Ishikawa (cell line): Measurements from ENCODE around the gene CDH20.

ENCODE experiments used
- CEBPB ChIP-seq: IDR thresholded peaks from 2 replicates; pipeline ENCODE4 v1.6.1; 2012
- CREB1 ChIP-seq: IDR thresholded peaks from 2 replicates; pipeline ENCODE4 v1.6.1; 2012; ENCODE audit warnings: low read depth
- EP300 ChIP-seq: IDR thresholded peaks from 2 replicates; pipeline ENCODE4 v1.6.1; 2012; ENCODE audit warnings: borderline replicate concordance
- FOXM1 ChIP-seq: IDR thresholded peaks from 2 replicates; pipeline ENCODE4 v1.6.1; 2012; ENCODE audit warnings: low read depth, borderline replicate concordance
- MAX ChIP-seq: IDR thresholded peaks from 2 replicates; pipeline ENCODE4 v1.6.1; 2012
- RAD21 ChIP-seq: IDR thresholded peaks from 2 replicates; pipeline ENCODE4 v1.6.1; 2012; ENCODE audit warnings: low read depth
- TAF1 ChIP-seq: IDR thresholded peaks from 2 replicates; pipeline ENCODE4 v1.6.1; 2012; ENCODE audit warnings: low read depth, mild to moderate bottlenecking
- TEAD4 ChIP-seq: IDR thresholded peaks from 2 replicates; pipeline ENCODE4 v1.6.1; 2012
- USF1 ChIP-seq: IDR thresholded peaks from 2 replicates; pipeline ENCODE4 v1.6.1; 2012
- YY1 ChIP-seq: IDR thresholded peaks from 2 replicates; pipeline ENCODE4 v1.6.1; 2012; ENCODE audit warnings: low read depth
- ZBTB7A ChIP-seq: IDR thresholded peaks from 2 replicates; pipeline ENCODE4 v1.6.1; 2012; ENCODE audit warnings: low read depth
- TF ChIP-seq, protein P1 (sequence below): IDR thresholded peaks from 2 replicates; pipeline ENCODE4 v1.6.1; 2012; ENCODE audit warnings: low read depth, mild to moderate bottlenecking

DNA sequence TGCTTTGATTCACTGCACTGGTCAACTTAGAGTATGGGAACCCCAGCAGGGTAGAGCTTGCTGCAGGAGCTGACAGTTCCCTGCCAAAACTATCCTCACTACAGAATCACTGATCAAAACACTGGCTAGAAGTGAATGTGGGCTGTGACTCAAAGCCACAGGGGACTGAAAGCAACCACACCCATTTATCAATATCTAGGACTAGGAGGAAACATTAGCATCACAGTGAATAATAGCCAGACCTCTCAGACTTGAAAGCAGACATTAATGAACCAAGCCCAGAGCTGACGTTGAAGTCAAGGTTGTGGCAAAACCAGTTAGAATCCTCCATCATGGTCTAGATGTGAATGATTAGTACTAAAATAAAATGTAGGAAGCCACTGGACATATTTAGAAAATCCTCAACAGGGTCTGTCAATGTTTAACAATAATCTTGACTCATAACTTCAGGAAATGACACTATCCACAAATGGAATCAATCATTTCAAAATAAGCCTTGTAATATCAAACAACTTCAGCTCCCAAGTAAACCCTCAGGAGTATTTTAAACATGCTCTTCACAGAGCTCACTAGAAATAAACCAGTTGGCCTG lies 131.4 kb downstream of the CDH20 start:
- TF ChIP-seq USF1 (no peak), CREB1 (no peak), YY1 (no peak), MAX (no peak), TAF1 (no peak), EP300 (no peak), CEBPB (no peak), RAD21 (no peak), ZBTB7A (no peak), TEAD4 (no peak), FOXM1 (no peak)
- TF ChIP-seq, protein P1, sequence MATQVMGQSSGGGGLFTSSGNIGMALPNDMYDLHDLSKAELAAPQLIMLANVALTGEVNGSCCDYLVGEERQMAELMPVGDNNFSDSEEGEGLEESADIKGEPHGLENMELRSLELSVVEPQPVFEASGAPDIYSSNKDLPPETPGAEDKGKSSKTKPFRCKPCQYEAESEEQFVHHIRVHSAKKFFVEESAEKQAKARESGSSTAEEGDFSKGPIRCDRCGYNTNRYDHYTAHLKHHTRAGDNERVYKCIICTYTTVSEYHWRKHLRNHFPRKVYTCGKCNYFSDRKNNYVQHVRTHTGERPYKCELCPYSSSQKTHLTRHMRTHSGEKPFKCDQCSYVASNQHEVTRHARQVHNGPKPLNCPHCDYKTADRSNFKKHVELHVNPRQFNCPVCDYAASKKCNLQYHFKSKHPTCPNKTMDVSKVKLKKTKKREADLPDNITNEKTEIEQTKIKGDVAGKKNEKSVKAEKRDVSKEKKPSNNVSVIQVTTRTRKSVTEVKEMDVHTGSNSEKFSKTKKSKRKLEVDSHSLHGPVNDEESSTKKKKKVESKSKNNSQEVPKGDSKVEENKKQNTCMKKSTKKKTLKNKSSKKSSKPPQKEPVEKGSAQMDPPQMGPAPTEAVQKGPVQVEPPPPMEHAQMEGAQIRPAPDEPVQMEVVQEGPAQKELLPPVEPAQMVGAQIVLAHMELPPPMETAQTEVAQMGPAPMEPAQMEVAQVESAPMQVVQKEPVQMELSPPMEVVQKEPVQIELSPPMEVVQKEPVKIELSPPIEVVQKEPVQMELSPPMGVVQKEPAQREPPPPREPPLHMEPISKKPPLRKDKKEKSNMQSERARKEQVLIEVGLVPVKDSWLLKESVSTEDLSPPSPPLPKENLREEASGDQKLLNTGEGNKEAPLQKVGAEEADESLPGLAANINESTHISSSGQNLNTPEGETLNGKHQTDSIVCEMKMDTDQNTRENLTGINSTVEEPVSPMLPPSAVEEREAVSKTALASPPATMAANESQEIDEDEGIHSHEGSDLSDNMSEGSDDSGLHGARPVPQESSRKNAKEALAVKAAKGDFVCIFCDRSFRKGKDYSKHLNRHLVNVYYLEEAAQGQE: no peak
